Activated CD8-positive, alpha-beta memory T cell treated with anti-CD3 and anti-CD28 coated beads, Interleukin-2, amount 50 U/mL, for 24 hours (primary cell): ENCODE results near the gene SNRNP35.
"Not testable (repeated sequence)": the region's sequence is repeated elsewhere in the genome, so short reads cannot be mapped to it uniquely, and the experiment has no call there.

Source experiments
- DNase-seq: peaks from one replicate; pipeline ENCODE4 v3.0.0-alpha.2; 2020; ENCODE audit errors: extremely low read depth

SNRNP35 gene, protein sequence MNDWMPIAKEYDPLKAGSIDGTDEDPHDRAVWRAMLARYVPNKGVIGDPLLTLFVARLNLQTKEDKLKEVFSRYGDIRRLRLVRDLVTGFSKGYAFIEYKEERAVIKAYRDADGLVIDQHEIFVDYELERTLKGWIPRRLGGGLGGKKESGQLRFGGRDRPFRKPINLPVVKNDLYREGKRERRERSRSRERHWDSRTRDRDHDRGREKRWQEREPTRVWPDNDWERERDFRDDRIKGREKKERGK

DNA sequence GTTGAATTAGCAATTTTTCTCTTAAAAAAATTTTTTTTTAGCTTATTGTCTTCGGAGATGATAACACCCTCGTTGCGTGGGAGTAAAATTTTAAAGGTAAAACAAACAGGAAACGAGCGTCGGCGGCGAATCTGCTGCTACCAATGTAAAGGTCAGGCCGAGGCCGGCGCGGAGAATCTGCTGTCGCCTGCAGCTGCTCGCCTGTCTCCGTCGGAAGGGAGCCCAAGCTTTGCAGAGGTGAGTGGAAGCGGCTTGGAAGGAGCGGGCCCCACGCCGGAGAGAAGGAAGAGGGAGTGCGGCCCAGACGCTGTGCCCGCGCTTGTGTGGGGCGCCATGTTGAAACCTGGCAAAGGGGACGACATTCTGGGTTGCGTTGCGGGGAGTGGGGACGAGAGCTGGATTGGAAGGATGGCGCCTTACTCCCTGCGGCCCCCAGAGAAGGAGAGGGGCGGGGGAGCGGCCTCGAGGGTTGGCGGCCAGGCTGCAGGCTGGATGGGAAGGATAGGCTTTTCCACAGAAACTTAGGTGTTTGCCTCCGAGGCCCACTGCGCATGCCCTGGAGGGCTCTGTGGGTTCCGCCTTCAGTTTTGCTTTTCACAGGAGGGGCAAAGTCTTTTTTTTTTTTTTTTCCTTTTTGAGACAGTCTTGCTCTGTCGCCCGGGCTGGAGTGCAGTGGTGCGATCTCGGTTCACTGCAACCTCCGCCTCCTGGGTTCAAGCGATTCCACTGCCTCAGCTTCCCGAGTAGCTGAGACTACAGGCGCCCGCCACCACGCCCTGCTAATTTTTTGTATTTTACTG, at the start of gene SNRNP35:
SNRNP35 (plus strand) TSS at position 160 of the 800 bp plus-strand sequence. CDS start 7,402 bp downstream, outside the sequence.
- peak; percentile 57 for DNase-seq

DNA sequence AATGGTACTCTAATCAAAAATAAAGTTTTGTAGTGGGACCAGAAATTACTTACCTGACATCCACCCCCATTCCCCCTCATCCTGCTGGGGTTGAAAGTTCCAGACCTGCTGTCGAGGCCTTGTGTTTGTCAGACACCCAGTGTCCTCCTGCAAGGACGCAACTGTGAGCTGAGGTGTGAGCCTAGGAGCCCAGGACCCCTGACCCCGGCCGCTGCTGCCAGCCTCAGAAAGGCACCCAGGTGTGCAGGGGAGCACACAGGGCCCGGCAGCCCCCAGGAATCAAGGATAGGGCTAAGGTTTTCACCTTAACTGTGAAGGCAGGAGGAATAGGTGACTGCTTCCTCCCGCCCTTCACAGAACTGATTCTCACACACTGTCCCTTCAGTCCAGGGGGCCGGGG, 49.3 kb upstream of the SNRNP35 start:
- DNase-seq = not testable (repeated sequence)

DNA sequence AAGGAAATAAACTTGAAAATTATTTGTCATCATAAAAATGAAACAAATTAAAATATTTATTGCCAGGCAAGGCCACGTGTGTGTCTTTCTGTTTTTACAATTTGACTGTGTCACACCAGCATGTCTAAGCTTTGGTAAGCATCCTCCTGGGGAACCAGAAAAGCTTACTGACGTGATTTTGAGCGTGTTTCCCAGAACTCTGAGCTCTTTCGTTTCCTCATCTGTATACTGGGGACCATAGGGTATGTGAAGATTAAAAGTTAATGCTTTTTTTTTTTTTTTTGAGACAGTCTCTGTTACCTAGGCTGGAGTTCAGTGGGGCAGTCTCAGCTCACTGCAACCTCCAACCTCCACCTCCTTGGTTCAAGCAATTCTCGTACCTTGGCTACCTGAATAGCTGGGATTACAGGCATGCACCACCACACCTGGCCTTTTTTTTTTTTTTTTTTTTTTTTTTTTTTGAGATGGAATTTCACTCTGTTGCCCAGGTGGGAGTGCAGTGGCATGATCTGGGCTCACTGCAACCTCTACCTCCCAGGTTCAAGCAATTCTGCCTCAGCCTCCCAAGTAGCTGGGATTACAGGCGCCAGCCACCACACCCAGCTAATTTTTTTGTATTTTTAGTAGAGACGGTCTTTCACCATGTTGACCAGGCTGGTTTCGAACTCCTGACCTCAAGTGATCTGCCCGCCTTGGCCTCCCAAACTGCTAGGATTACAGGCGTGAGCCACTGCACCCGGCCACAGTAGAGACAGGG, 48.5 kb upstream of the SNRNP35 start:
- DNase-seq = not testable (repeated sequence)

DNA sequence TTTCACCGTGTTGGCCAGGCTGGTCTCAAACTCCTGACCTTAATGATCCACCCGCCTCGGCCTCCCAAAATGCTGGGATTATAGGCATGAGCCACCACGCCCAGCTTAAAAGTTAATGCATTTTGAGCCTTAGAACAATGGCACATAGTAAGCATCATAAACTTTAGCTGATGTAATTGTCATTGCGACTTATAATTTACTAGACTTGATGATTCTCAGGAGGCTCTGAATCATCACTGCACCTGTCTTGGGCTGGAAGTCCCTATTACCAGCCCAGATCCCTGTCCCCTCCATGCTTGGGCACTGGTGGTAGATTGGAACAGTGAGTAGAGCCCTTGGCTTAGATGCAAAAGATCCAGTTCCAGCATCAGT, 47.9 kb upstream of the SNRNP35 start:
- DNase-seq = no peak

DNA sequence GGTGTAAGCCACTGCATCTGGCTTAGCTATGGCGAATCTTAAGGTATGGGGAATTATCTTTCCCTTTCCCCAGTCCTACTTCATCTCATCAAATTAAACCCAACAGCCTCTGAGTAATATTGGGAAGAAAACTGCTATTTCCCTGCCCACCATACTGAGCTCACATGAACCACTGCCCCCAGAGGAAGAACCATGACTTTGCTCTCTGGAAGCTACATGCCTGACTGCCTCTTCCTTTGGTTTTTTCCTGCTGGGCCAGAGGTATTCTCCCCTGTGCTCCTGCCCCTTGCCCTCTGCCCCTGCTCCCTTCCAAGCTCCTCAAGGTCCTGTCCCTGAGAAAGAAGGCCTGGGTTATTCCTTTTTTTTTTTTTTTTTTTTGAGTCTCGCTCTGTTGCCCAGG, 36.6 kb upstream of the SNRNP35 start:
- no peak for DNase-seq

DNA sequence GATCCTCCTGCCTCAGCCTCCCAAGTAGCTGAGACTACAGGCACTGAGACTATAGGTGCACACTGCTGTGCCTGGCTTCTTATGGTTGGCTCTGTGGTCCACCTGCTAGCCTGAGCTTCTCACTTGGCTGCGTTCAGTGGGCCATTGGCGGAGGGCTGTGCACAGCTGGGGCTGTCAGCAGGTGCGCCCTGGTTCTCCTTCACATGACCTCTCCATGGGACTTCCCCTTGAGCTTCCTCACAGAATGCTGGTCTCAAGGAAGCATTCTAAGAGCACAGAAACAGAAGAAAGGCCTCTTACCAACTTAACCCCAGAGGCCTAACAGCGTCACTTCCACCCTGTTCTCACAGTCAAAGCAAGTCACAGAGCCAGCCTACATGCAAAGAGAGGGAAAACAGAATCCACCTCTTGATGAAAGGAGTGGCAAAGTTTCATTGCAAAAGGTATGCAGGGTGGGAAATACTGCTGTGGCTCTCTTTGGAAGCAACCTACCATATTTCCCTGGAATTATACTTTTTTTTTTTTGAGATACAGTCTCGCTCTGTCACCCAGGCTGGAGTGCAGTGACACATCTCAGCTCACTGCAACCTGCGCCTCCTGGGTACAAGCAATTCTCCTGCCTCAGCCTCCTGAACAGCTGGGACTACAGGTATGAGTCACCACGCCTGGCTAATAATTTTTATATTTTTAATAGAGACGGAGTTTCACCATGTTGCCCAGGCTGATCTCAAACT, 30.7 kb upstream of the SNRNP35 start:
- no peak for DNase-seq

DNA sequence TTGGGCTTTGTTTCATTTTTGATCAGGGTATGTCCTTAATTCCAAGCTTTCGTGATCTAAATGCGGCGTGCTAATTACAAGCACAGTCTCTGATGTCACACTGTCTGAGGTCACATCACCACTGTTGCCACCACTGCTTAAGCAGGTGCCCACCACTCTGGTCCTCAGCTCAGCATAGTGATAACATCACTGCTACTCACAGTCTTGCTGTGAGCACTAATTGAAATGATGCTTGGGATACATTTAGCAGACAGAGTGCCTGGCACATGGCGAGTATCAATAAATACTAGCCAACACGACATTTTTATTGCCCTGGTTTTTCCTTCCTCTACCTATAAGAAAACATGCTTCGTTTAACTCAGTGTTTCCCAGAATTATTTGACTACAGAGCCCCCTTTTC, 29.3 kb upstream of the SNRNP35 start:
- DNase-seq = no peak

DNA sequence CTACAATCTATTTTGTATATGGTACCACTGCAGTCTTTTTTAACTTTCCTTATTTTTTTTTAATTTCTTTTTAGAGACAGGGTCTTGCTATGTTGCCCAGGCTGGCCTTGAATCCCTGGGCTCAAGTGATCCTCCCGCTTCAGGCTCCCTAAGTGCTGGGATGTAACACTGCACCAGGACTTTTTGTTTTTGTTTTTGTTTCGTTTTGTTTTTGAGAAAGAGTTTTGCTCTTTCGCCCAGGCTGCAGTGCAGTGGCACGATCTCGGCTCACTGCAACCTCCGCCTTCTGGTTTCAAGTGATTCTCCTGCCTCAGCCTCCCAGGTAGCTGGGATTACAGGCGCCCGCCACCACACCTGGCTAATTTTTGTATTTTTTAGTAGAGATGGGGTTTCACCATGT, 28.8 kb upstream of the SNRNP35 start:
- not testable (repeated sequence) for DNase-seq

DNA sequence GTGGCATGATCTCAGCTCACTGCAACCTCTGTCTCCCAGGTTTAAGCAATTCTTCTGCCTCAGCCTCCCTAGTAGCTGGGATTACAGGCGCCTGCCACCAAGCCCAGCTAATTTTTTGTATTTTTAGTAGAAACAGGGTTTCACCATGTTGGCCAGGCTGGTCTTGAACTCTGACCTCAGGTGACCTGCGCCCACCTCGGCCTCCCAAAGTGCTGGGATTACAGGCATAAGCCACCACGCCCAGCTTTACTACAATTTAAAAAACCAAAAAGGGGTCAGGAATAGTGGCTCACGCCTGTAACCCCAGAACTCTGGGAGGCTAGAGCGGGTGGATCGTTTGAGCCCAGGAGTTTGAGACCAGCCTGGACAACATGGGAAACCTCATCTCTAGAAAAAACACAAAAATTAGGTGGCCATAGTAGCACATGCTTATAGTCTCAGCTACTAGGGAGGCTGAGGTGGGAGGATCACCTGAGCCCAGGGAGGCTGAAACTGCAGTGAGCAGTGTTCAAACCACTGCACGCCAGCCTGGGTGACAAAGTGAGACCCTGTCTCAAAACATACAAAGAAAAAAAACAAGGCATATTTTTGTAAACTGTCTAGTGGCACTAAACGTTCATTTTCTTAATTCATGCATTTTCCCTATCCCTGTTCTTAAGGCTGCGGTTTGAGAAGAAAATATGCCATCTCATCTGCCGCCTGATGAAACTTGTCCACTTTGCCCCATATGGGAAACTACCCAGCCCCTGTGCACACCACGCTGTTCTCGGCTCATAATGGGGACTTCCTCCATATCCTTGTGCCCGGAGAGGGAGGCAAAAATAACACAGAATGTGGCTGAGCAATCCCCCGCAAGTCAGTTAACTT, 25.8 kb upstream of the SNRNP35 start:
- DNase-seq = not testable (repeated sequence)

DNA sequence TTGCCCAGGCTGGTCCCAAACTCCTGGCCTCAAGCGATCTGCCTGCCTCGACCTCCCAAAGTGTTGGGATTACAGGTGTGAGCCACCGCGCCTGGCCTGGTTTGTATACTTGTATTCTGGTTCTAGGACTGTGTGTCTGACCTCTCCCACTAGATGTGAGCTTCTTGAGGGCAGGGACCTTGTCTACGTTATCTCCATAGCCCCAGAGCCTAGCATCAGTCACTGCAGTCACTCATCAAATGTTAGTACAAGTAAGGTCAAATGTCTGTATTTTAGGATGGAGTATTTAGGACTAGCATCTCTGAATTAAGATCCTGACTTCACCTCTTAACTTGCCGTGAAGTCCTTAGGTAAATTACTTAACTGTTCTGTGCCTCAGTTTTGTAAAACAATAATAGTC, 24.3 kb upstream of the SNRNP35 start:
- DNase-seq = no peak

DNA sequence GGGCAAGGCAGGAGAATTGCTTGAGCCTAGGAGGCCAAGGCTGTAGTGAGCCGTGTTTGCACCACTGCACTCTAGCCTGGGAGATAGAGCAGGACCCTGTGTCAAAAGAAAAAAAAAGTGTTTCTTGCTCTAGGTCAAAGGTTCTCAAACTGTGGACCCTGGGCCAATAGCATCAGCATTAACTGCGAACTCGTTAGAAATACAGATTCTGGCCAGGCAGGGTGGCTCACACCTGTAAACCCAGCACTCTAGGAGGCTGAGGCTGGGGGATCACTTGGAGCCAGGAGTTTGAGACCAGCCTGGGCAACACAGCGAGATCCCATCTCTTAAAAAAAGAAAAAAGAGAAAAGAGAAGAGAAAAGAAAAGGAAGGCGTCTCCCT, 22.3 kb upstream of the SNRNP35 start:
- no peak for DNase-seq

DNA sequence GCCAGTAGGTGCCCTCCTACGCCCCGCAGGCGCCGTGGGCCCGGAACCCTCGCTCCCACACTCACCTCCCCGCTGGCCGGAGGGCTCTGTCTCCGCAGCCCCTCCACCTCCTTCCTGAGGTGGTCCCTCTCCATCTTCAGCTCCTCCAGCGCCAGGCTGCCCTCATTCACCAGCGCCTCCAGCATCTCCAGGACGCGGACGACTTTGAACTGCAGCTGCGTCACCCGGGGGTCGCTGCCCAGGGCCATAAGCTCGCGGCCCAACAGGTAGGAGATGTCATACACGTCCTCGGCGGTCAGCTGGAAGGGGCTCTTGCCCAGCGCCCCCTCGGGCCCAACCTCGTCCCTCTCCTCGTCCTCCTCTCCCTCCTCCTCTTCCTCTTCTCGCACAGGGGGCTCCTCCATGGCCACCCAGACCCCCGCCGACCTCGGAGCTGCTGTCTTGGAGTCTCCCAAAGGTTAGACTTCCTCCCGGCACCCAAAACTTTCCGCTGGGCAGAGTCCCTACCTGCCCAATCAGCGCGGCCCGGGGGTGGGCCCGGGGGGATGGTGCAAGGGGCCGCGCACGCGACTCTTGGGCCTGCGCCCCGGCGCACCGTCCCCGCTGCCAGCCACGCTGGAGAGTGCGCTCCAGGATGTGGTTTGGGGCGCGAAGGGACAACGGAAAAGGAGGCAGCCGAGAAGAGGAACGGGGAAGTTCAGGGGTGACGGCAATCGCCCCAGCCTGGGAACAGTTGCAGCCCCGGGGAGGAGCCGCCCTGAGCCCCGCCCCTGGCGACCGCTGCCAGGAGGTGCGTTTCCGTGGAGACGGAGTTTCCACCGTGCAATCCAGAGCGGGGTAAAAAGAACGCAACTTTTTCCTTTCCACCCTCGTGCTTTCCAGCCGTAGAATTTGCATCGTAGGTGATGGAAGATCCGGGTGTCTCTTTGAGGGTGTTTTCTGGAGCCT, 21.6 kb upstream of the SNRNP35 start, which contains the start of gene RILPL2:
RILPL2 (minus strand) TSS at position 668 of the 948 bp plus-strand sequence; CDS start at position 404, 264 bp downstream.
- DNase-seq = peak; percentile 78

DNA sequence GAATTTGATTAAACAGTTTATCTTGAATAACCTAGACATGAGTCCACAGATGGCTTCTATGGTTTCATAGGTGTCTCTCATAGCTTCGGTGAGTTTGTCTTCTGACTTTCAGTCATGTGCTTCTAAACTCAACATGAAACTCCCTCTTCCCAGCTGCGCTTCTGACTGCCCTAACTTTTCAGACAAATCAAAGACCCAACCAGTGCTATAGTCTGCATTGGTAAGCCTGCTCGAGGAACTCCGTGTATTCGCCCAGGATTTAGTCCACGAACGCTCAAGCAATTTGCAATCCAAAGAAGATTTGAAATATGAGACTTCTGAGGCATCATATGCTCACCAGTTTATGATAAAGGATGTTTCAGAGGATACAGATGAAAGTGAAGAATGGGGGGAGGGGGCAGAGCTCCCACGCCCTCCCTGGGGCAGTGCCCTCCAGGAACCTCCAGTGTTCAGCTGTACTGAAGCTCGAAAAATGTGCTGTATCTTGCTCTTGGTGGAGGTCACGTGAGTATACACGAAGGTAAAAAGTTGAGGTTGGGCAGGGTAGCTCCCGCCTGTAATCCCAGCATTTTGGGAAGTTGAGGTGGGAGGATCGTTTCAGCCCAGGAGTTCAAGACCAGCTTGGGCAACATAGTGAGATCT, 16.3 kb upstream of the SNRNP35 start:
- DNase-seq = no peak

DNA sequence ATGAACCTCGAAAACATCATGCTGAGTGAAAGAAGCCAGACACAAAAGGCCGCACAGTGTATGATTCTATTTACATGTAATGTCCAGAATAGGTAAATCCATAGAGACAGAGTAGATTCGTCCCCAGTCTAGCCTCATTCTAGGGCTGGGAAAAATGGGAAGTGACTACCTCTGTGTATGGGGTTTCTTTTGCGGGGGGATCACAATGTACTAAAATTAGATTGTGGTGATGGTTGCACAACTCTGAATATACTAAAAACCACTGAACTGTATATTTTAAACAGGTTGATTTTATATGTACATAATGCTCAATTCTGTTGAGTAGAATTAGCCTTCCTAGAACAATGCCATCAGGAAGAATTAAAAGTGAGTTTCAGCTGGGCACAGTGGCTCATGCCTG, 15.2 kb upstream of the SNRNP35 start:
- no peak for DNase-seq

DNA sequence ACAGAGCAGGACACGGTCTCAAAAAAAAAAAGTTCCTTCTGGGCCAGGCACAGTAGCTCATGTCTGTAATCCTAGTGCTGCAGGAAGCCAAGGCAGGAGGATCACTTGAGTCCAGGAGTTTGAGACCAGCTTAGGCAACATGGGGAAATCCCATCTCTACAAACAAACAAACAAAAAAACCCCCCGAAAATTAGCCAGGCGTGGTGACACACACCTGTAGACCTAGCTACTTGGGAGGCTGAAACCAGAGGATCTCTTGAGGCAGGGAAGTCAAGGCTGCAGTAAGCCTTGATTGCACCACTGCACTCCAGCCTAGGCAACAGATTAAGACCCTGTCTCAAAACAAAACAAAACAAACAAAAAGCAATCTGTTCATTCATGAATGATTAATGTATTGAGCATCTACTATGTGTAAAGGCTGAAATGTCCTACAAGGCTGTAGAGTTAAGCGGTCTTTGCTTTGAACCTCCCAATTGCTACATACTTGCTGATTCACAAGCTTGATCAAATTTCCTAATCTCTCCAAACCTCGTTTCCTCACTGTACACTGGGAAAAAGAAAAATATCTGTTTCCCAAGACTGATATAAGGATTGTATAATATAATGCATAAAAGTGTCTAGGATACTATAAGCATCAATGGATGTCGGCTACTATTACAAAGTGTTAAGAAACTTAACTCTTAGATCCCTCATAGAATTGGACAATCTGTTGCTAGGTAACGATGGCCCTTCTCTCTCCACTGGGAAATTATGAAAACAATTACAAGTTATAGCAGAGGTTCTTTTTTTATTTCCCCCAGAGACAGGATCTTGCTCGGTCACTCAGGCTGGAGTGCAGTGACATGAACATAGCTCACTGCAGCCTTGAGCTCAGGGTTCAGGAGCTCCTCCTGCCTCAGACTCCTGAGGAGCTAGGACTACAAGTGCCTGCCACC, 13.6 kb upstream of the SNRNP35 start:
- no peak for DNase-seq

DNA sequence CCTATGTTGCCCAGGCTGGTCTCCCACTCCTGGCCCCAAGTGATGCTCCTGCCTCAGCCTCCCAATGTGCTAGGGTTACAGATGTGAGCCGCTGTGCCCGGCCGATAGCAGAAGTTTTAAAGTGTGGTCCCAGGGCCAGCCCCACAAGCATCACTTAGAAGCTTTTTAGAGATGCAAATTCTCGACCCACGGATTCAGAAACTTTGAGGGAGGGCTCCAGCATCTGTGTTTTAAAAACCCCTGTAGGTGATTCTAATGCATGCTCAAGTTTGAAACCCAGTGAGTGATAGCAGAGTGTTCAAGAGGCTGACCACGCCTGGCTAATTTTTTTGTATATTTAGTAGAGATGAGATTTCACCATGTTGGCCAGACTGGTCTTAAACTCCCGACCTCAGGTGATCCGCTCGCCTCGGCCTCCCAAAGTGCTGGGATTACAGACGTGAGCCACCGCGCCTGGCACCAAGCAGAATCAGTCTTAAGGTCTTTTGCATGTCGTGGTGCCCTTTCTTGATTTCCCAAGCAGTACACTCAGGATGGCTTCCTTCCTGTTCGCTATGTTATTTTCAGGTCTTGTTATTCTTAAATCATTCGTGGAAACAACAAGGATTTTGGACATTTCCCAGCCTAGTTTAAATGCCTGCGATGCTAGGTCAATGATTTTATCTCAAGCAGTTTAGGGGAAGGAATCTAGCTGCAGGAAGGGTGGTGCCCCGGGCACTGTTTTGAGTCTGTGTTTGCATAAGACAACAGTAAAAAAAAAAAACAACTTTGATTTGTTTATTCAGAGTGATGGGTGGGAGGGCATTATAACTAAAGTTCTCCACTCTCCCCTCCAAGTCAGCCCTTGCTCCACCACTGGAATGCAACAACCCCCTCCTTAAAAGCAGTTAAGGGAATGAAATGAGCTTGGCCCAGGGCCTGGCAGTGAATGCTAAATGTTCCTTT, 12.3 kb upstream of the SNRNP35 start:
- no peak for DNase-seq

DNA sequence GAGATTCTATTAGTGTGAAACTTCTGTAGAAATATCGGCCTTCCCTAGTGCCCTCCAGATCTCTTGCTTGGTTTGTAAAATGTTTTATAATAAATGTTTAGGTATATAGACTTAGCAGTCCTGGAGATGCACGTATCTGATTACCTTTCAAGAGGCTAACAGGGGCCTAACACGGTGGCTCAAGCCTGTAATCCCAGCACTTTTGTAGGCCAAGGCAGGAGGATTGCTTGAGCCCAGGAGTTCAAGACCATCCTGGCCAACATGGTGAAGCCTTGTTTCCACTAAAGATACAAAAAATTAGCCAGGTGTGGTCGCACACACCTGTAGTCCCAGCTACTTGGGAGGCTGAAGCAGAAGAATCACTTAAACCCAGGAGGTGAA, 11.6 kb upstream of the SNRNP35 start:
- no peak for DNase-seq
